Dermis blood vessel endothelial cell (primary cell): ENCODE data around the gene GFRA4. TPM values are rescaled to one million over a fixed set of nuclear protein-coding genes. Genes with fewer than 3 reads are reported as not detected.
"Not testable (repeated sequence)": the region's sequence is repeated elsewhere in the genome, so short reads cannot be mapped to it uniquely, and the experiment has no call there.

Experiments used
- DNase-seq: peaks from one replicate; pipeline ENCODE4 v3.0.0; 2010
- total RNA-seq: library from RNA; depleted of rRNA; stranded (reverse); fragments of >200 nt; gene quantifications from 2 replicates; pipeline ENCODE4 v1.2.3, GENCODE V29; 2014

The GFRA4 gene
- total RNA-seq, 1 donor from 2014 or later, result not detected

GRCh38 chr20:3652676-3653596, 10.3 kb downstream of the GFRA4 start:
- no peak for DNase-seq

- no peak for DNase-seq
Measured at GRCh38 chr20:3652221-3652620, 11.0 kb downstream of the GFRA4 start.

- no peak for DNase-seq
Measured at GRCh38 chr20:3651204-3651962, 11.8 kb downstream of the GFRA4 start.

- DNase-seq, result no peak
Measured at GRCh38 chr20:3648951-3649350, 14.2 kb downstream of the GFRA4 start.

- no peak for DNase-seq
Measured at GRCh38 chr20:3647473-3647872, 15.7 kb downstream of the GFRA4 start.

- no peak for DNase-seq
Measured at GRCh38 chr20:3646651-3647050, 16.5 kb downstream of the GFRA4 start.

GRCh38 chr20:3646067-3646440, 17.1 kb downstream of the GFRA4 start:
- no peak for DNase-seq

- no peak for DNase-seq
Measured at GRCh38 chr20:3645309-3646066, 17.7 kb downstream of the GFRA4 start.

- DNase-seq, result no peak
Measured at GRCh38 chr20:3640259-3640658, 22.9 kb downstream of the GFRA4 start.

- DNase-seq, result no peak
Measured at GRCh38 chr20:3635346-3635745, 27.9 kb downstream of the GFRA4 start.

GRCh38 chr20:3633913-3634478, 29.2 kb downstream of the GFRA4 start:
- no peak for DNase-seq

- DNase-seq, result peak; percentile 5
Measured at GRCh38 chr20:3632311-3633004, 30.7 kb downstream of the GFRA4 start.

- DNase-seq, result no peak
Measured at GRCh38 chr20:3631534-3631933, 31.7 kb downstream of the GFRA4 start.

- no peak for DNase-seq
Measured at GRCh38 chr20:3630429-3630828, 32.8 kb downstream of the GFRA4 start.

- no peak for DNase-seq
Measured at GRCh38 chr20:3629893-3630292, 33.3 kb downstream of the GFRA4 start.

GRCh38 chr20:3628502-3629314, 34.5 kb downstream of the GFRA4 start:
- no peak for DNase-seq

- DNase-seq, result no peak
Measured at GRCh38 chr20:3627476-3627875, 35.7 kb downstream of the GFRA4 start.

- no peak for DNase-seq
Measured at GRCh38 chr20:3622406-3622805, 40.8 kb downstream of the GFRA4 start.

GRCh38 chr20:3621111-3621510, 42.1 kb downstream of the GFRA4 start:
- DNase-seq, result no peak

- peak; percentile 34 for DNase-seq
Measured at GRCh38 chr20:3616250-3616649, 46.9 kb downstream of the GFRA4 start.

- not testable (repeated sequence) for DNase-seq
Measured at GRCh38 chr20:3615171-3615840, 47.9 kb downstream of the GFRA4 start.
